IPS-NIHi7 (cell line): Measurements from ENCODE around the gene TMEM209.
"Not testable (repeated sequence)": the region's sequence is repeated elsewhere in the genome, so short reads cannot be mapped to it uniquely, and the experiment has no call there.

Experiments used
- DNase-seq: peaks from one replicate; pipeline ENCODE4 v3.0.0; 2012; ENCODE audit warnings: mixed read lengths; ENCODE audit errors: extremely low spot score

TMEM209 gene

GRCh38 chr7:130205084-130205947 is at the start of gene TMEM209:
TSS of gene TMEM209 (minus strand) at chr7:130205406. CDS start at chr7:130205375, 31 bp downstream.
- DNase-seq, result peak; percentile 98

GRCh38 chr7:130254555-130254954 is 49.3 kb upstream of the TMEM209 start:
- DNase-seq, result no peak

- DNase-seq, result not testable (repeated sequence)
These were observed 44.4 kb upstream of the TMEM209 start for GRCh38 chr7:130249626-130250025.

- DNase-seq, result not testable (repeated sequence)
These were observed 43.6 kb upstream of the TMEM209 start for GRCh38 chr7:130248842-130249241.

GRCh38 chr7:130246491-130246890 is 41.3 kb upstream of the TMEM209 start:
- not testable (repeated sequence) for DNase-seq

GRCh38 chr7:130243486-130243885 is 38.3 kb upstream of the TMEM209 start:
- DNase-seq, result not testable (repeated sequence)

DNA sequence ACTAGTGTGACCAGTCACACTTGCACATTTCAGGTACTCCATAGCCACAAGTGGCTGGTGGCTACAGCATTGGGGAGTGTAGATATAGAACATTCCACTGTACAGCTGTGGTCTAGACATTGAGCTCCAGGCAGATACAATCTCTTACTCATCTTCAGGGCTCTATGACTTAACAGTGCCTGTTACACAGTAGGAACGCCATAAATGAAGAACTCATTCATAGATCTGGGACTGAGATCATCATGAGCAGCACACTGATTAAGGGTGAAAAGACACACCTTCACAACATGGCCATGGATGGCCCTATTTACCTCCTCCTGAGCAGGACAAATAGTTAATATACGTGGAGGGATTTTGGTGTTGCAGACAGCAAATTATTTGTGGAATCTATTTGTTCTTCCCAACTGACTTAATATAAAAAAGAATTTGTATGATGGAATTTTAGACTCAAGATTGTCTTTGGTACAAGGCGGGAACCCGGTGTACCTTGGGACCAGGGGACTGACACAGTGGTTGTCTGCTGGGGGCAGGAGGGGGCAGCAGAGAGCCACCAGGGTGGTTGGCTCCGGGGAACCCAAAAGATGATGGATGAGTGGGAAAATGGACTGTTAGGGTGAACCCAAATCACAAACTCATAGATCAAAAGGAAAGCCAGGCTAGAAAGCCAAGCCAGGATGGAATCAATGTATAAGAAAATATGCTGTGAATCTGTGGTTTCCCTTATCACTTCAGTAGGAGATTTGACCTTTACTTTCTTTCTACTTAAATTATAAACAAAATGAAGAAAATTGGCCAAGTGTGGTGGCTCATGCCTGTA is 37.2 kb upstream of the TMEM209 start:
- peak; percentile 83 for DNase-seq

DNA sequence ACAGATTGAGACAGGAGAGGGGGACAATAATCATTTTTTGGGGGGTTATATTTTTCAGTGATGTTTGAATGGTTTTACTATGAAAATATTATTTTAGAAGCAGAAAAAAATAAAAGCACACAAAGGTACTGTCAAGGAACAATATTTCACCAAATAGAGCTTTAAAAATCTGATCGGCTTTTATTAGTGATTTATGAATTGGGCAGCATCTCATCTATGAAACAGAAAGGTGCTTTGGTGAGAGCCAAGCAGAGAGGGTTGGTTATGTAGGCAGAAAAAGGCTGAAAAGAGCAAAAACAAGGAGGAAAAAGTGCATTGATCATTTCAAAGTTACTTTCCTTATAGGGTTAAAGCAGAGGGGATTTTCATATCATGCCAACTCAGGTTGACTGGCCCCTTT is 35.0 kb upstream of the TMEM209 start:
- no peak for DNase-seq

GRCh38 chr7:130236361-130236760 is 31.2 kb upstream of the TMEM209 start:
- not testable (repeated sequence) for DNase-seq

DNA sequence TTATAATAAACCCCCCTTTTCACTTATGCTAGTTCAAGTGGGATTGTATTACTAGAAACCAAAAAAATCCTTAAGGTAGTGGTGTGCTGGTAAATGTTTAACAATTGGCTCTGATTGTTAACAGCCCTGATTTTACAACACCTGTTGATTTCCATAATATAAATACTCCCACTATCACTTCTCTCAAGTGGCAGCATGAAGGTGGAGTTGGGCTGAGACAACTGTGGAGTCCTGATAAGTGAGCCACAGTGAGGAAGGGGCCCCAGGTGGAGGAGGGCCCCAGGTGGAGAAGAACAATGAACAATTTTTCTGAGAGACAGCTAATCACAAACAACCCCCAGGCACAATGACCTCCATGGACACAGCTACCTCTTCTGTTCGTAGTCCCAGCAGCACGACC is 28.9 kb upstream of the TMEM209 start:
- DNase-seq, result no peak

DNA sequence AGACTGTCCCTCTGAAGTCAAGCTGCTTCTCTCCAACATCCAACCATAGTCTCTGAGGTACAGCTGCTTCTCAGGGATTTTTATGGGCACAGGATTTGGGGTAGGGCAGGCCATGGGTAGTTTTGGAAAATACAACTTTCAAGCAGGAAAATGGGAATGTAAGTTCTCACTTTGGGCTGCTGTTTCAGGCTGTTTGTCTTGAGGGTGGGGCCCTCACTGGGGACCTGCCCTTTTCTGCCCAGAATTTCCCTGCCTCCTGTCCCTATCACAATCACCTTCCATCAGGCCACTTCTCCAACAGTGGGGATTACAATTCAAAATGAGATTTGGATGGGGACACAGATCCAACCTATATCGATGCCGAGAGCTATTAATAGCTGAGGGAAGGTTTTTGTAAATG is 27.0 kb upstream of the TMEM209 start:
- no peak for DNase-seq

- DNase-seq, result no peak
These were observed 26.6 kb upstream of the TMEM209 start for GRCh38 chr7:130231792-130232191.

GRCh38 chr7:130229981-130230380 is 24.8 kb upstream of the TMEM209 start:
- not testable (repeated sequence) for DNase-seq

GRCh38 chr7:130228840-130229502 is 23.8 kb upstream of the TMEM209 start:
- no peak for DNase-seq

DNA sequence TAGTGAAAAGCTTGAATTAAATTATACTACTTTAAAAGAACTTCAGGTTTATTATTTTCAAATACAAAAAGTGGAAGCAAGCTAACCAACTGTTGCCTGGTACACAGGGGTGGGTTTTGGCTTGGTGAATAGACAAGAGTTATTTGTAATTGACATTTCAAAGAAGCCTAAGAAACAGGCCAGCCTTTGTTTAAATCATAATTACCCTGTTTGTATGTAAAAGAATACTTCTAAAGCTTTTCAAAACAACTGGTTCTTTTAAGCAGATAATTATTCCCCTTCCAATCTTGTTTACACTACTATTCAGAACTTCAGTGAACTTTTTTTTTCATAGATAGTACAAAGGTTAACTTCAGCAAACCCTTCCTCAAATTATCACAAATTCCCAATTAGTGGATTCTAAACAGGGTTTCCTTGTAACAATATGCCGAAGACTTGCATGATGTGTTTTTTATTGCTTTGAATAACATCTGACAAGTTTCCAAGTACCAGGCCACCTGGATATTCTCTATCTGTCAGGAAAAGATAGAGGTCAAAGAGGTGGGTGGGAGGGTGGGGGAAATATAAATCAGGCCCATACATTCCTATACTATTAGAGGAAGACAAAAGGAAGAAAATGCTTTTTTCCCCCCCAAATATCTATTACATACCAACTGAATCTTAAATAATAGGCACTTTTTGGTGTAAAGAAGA is 22.8 kb upstream of the TMEM209 start:
- no peak for DNase-seq

DNA sequence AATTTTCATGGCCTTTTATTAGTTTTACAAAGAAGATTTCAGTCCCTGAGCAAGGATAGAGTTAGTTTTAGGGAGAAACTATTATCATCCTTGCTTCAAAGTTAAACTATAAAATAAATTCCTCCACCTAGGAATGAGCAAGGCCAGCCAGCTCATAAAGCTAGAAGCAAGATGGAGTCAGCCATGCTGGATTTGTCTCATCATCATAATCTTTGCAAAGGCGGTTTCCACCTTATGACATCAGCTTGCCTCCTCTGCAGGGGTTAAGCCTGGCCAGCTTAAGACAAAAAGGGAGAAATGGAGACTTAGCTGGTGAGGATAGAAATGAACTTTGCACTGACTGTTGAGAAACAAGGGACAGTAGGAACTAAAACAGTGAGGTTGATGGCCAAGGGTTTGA is 21.1 kb upstream of the TMEM209 start:
- no peak for DNase-seq

- not testable (repeated sequence) for DNase-seq
These were observed 19.7 kb upstream of the TMEM209 start for GRCh38 chr7:130224923-130225322.

GRCh38 chr7:130224210-130224609 is 19.0 kb upstream of the TMEM209 start:
- no peak for DNase-seq

- DNase-seq, result no peak
These were observed 18.4 kb upstream of the TMEM209 start for GRCh38 chr7:130223646-130224045.

- no peak for DNase-seq
These were observed 16.5 kb upstream of the TMEM209 start for GRCh38 chr7:130221746-130222145.

DNA sequence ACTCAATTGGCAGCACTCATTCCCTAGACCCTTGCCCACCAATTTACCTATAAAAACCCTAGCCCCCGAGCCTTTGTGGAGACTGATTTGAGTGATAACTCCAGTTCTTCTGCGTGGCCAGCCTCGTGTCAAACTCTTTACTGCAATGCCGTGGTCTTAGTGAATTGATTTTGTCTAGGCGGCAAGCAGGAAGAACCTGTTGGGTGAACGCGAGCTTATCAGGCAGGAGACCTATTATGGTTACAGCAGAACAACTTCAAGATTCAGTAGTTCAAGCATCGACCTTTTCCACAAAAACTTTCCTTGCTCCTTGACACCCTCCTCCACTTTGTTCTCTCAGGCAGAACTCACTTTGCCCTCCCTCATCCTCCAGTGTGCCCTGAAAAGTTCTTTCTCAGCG is 14.7 kb upstream of the TMEM209 start:
- DNase-seq, result no peak
